Activated CD8-positive, alpha-beta T cell treated with anti-CD3 and anti-CD28 coated beads for 36 hours (primary cell): ENCODE results near the gene INPP4B. TPM values are rescaled to one million over a fixed set of nuclear protein-coding genes. Genes with fewer than 3 reads are reported as not detected.

ENCODE experiments used
- ATAC-seq: fragments of 200-7000 bp; cut with Tn5 transposase; one replicate; pipeline ENCODE4 v1.10.0; 2021; ENCODE audit warnings: mild to moderate bottlenecking, moderate library complexity
- CTCF ChIA-PET: fragments of 350-600 bp; sonication (Branson Sonifier 250); formaldehyde crosslinking; loops from one replicate; lab custom pipeline; 2021; ENCODE audit warnings: antibody characterized with exemption; lab: Charles Lee
- POLR2A ChIA-PET: fragments of 350-600 bp; sonication (Branson Sonifier 250); formaldehyde crosslinking; loops from one replicate; lab custom pipeline; 2021; ENCODE audit warnings: antibody characterized with exemption; lab: Charles Lee
- DNase-seq: peaks from one replicate; pipeline ENCODE4 v3.0.0-alpha.2; 2020
- H3K27ac Mint-ChIP-seq: one replicate; pipeline ENCODE4 v1.8.0; 2021; ENCODE audit warnings: mild to moderate bottlenecking, mixed read lengths
- H3K27me3 Mint-ChIP-seq: one replicate; pipeline ENCODE4 v1.8.0; 2021; ENCODE audit warnings: mixed read lengths
- H3K36me3 Mint-ChIP-seq: one replicate; pipeline ENCODE4 v1.8.0; 2021; ENCODE audit warnings: low read depth, mixed read lengths
- H3K4me1 Mint-ChIP-seq: one replicate; pipeline ENCODE4 v1.8.0; 2021; ENCODE audit warnings: low read depth, mixed read lengths
- H3K4me3 Mint-ChIP-seq: one replicate; pipeline ENCODE4 v1.8.0; 2021; ENCODE audit warnings: mild to moderate bottlenecking, moderate library complexity, mixed read lengths
- H3K9me3 Mint-ChIP-seq: one replicate; pipeline ENCODE4 v1.8.0; 2021; ENCODE audit warnings: mixed read lengths
- intact Hi-C: fragments of 100-400 bp; cut with micrococcal nuclease; formaldehyde crosslinking; loops from one replicate; pipeline ENCODE4 v1.10.0; 2022
- total RNA-seq, 2 experiments: library from RNA; stranded (reverse); gene quantifications; one replicate each; pipeline ENCODE4 v1.2.3, GENCODE V29; 2021
- TF ChIP-seq, protein P1 (sequence below): fragments of 200-600 bp; IDR thresholded peaks from one replicate; pipeline ENCODE4 v1.8.0; 2022; ENCODE audit warnings: antibody characterized with exemption, mild to moderate bottlenecking

INPP4B gene
- total RNA-seq, 2 experiments from 2014 or later = 46.1 to 46.9 TPM

DNA sequence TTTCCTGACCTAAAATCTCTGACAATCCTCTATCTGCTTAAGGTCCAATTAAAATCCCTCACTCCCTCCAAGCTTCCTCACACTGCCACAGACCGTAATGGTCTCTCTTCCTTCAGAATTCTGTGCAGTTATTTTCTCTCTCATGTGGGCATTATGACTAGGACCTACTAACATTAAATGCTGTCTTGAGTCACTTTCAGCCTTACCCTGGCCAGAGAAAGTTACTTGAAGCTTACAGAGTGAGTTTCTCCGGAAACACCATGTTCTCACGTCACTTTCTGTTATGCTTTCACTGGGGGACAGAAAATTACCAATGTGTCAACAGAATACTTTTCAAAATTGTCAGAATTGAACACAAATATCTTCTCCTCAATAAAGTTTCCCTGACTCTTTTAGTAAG, 271.8 kb downstream of the INPP4B start:
- ATAC-seq (no peak), DNase-seq (no peak)
- peaks cover 2% of the 10 kb centered on the region for H3K9me3 Mint-ChIP-seq
- H3K4me1 Mint-ChIP-seq = peaks cover 10% of the 10 kb centered on the region
- POLR2A ChIA-PET = no interaction called here
- H3K4me3 Mint-ChIP-seq = no peak overlapping the region
- H3K27me3 Mint-ChIP-seq = no peaks in the 10 kb centered on the region
- H3K27ac Mint-ChIP-seq = no peak overlapping the region
- TF ChIP-seq, protein P1, sequence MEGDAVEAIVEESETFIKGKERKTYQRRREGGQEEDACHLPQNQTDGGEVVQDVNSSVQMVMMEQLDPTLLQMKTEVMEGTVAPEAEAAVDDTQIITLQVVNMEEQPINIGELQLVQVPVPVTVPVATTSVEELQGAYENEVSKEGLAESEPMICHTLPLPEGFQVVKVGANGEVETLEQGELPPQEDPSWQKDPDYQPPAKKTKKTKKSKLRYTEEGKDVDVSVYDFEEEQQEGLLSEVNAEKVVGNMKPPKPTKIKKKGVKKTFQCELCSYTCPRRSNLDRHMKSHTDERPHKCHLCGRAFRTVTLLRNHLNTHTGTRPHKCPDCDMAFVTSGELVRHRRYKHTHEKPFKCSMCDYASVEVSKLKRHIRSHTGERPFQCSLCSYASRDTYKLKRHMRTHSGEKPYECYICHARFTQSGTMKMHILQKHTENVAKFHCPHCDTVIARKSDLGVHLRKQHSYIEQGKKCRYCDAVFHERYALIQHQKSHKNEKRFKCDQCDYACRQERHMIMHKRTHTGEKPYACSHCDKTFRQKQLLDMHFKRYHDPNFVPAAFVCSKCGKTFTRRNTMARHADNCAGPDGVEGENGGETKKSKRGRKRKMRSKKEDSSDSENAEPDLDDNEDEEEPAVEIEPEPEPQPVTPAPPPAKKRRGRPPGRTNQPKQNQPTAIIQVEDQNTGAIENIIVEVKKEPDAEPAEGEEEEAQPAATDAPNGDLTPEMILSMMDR = no peak
- no peaks in the 10 kb centered on the region for H3K36me3 Mint-ChIP-seq
- CTCF ChIA-PET = interaction anchor here (0.8 kb wide), 1 partner anchor 222 kb away, joined by 3 read pairs; no protein-coding TSS in a partner anchor
- intact Hi-C loops = no loop called here

DNA sequence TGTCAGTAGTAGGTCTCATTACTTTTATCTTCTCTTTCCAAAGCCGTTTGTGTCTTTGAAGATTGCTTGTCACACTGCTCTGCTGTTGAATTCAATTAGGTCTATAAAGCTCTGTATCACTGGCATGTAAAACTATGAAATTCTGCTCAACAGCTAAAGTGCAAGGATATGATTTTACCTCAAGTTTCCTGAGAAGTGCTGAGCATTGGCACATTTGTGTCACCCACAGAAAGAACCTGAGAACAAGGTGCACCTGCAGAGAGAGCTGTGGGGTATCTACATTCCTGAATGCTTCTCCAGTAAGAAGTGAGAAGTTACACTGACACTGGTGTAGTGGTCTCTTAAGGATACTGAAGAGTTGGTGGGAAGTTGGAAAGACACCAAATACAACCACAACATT, 274.0 kb downstream of the INPP4B start:
- TF ChIP-seq, protein P1 = no peak
- Mint-ChIP-seq H3K27ac (no peak overlapping the region), H3K4me1 (peaks cover 19% of the 10 kb centered on the region), H3K27me3 (no peaks in the 10 kb centered on the region), H3K9me3 (peaks cover 1% of the 10 kb centered on the region), H3K4me3 (no peak overlapping the region), H3K36me3 (no peaks in the 10 kb centered on the region)
- ATAC-seq (no peak), DNase-seq (no peak)
- ChIA-PET CTCF (interaction anchor here (0.8 kb wide), 1 partner anchor 217 kb away, joined by 3 read pairs; no protein-coding TSS in a partner anchor), POLR2A (no interaction called here)
- intact Hi-C loops = no loop called here

DNA sequence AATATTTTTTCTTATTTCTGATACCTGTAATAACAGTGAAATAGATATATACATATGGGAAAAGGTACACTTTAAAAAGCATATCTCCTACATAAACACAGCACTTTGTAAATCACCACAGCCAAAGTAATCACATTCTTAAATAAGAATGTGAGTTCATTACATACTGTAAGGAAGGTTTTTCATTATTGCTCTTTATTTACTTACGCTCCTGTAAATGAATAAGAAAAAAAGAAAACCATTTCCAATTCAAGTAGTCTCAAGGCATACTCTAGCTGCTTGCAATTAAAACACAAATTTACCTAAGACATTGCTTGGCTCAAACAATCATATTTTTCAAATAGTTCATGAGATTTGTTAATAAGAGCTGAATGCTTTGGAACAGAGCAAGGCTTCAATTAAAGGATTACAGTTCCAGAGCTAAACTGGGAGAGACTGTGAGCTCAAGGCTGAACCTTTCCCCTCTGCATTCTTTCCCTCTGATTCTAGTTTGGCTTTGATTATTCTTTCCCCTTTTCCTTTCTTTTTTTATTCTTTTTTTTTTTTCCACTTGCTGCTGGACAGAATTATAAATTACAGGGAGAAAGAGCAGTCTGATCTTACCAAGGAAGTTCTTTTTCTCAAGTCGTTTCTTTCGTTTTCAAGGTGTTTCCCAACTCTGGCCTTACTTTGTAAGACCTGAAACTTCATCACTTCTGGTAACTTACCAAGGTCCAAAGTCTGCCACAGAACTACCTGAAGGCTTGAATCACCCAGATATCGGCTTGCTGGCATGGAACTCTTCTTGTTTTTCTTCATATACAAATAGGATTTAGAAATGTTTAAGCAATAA, 278.3 kb downstream of the INPP4B start:
- intact Hi-C loops = loop anchor here (5.0 kb wide), 1 partner anchor 161 kb away; no protein-coding TSS in a partner anchor
- Mint-ChIP-seq H3K36me3 (no peaks in the 10 kb centered on the region), H3K4me3 (peak overlapping the region; percentile 60), H3K4me1 (peaks cover 29% of the 10 kb centered on the region), H3K27me3 (no peaks in the 10 kb centered on the region), H3K9me3 (no peaks in the 10 kb centered on the region), H3K27ac (peak overlapping the region; percentile 88)
- ATAC-seq (no peak), DNase-seq (no peak)
- TF ChIP-seq, protein P1 = no peak
- CTCF ChIA-PET = interaction anchor here (1.0 to 2.0 kb wide), 7 partner anchors 10 to 241 kb away, joined by 3 to 9 read pairs (median 6); no protein-coding TSS in a partner anchor
- POLR2A ChIA-PET = interaction anchor here (0.8 to 2.6 kb wide), 3 partner anchors 11 to 162 kb away, joined by 3 to 13 read pairs (median 4); no protein-coding TSS in a partner anchor

DNA sequence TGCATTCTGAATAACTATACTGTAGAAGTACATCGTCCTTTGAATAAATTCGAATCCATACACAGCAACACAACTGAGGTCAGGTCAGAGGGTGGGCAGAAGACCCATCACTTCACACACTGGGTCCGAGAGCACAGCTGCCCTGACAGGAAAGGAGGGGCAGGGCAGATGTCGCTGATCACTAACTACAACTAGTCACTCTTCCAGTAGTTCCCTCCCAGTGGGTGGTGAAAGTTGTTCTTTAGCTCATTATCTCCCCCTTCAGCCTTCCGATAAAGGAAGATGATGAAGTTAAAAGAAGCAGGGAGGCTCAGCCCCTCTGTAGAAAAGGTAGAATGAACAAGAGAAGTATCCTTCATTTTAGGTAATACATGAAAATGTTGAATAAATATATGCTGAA, 278.9 kb downstream of the INPP4B start:
- intact Hi-C loops = loop anchor here (5.0 kb wide), 1 partner anchor 160 kb away; no protein-coding TSS in a partner anchor
- TF ChIP-seq, protein P1 = peak; percentile 14
- ChIA-PET CTCF (interaction anchor here (1.0 to 2.0 kb wide), 6 partner anchors 10 to 216 kb away, joined by 3 to 9 read pairs (median 6); no protein-coding TSS in a partner anchor), POLR2A (interaction anchor here (0.8 to 2.6 kb wide), 3 partner anchors 10 to 161 kb away, joined by 3 to 13 read pairs (median 4); no protein-coding TSS in a partner anchor)
- Mint-ChIP-seq H3K36me3 (no peaks in the 10 kb centered on the region), H3K27ac (peak overlapping the region; percentile 76), H3K27me3 (no peaks in the 10 kb centered on the region), H3K4me1 (peaks cover 30% of the 10 kb centered on the region), H3K9me3 (no peaks in the 10 kb centered on the region), H3K4me3 (peak overlapping the region; percentile 65)
- DNase-seq (peak; percentile 38), ATAC-seq (peak; percentile 79)
